D341Med (cell line): ENCODE measurements around the gene RSPH9.
A peak's percentile ranks its signal among the peaks of the same experiment; 100 is the strongest.
"Not testable (repeated sequence)": the region's sequence is repeated elsewhere in the genome, so short reads cannot be mapped to it uniquely, and the experiment has no call there.

Source experiments
- DNase-seq: peaks from one replicate; pipeline ENCODE4 v3.0.0; 2012; ENCODE audit warnings: low spot score

The RSPH9 gene

DNA sequence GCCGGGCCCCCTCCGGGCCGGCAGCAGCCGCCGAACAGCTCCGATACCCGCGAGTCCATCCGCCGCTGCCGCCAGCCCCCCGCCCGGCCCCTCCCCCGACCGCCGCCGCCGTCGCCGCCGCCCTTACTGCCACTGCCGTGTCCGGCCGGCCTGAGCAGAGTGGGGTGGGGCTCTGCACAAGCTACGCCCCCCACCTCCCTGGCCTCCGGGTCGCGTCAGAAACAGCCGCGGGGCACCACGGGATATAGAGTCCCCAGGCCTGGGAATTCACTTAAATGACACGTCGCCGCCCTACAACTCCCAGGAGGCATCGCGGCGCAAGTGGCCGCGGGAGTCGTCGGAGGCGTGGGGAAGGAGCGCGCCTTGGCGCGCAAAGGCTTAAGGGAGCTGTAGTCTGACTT lies 15.7 kb upstream of the RSPH9 start, which contains the start of gene GTPBP2:
Gene GTPBP2 (minus strand): TSS at position 161 of the 401 bp plus-strand sequence. CDS start 102 bp downstream, at position 59.
- DNase-seq, result peak; percentile 94

DNA sequence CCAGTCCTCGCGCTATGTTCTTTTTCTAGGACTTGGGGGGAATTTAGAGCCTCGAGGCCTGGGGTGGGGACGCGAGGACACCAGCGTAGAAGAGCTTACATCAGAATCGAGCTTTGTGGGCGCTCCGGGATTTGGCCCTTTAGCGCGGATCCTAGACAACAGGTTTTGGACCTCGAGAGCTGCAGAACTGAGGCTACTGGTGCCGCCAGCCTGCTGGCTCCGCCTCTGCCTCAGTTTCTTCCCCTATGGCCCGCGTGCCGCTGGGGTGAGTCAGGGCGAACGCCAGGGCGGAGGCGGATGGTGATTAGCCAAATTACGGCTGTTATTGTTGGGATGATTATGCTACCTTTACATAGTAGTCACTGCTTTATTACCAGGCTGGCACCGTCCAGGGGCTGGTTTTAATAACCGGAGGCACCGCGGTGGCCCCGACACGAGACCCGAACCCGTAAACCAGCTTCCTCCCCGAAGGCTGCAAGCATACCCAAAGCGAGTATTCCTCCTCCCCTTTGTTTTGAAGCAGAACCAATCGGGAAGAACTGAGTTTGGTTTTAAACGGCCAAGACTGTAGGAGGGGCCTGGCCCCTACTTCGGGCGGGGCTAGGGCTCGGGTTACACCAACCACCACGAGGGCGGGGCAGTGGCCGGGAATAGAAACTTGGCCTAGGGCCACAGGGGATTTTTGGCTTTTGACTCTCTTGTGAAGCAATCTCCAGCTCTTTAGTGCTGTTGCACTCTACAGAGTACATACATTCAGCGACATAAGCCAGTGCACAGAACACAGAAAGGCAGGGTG lies 15.1 kb upstream of the RSPH9 start:
- peak; percentile 94 for DNase-seq

- DNase-seq, result no peak
Observed at GRCh38 chr6:43630980-43631619, 13.7 kb upstream of the RSPH9 start.

GRCh38 chr6:43633002-43633401 lies 11.8 kb upstream of the RSPH9 start:
- DNase-seq, result not testable (repeated sequence)

GRCh38 chr6:43634702-43635303 lies 10.0 kb upstream of the RSPH9 start:
- peak; percentile 76 for DNase-seq

GRCh38 chr6:43635387-43636307 lies 9.2 kb upstream of the RSPH9 start, which contains the start of gene MAD2L1BP:
Gene MAD2L1BP (plus strand): TSS chr6:43635840. CDS start chr6:43635876, 36 bp downstream.
- DNase-seq, result peak; percentile 84

DNA sequence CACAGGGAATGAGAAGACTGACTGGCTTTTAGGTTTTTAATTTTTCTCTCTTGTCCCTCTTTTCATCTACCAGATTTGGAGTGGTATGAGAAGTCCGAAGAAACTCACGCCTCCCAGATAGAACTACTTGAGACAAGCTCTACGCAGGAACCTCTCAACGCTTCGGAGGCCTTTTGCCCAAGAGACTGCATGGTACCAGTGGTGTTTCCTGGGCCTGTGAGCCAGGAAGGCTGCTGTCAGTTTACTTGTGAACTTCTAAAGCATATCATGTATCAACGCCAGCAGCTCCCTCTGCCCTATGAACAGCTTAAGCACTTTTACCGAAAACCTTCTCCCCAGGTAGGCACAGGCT lies 8.6 kb upstream of the RSPH9 start:
- no peak for DNase-seq

DNA sequence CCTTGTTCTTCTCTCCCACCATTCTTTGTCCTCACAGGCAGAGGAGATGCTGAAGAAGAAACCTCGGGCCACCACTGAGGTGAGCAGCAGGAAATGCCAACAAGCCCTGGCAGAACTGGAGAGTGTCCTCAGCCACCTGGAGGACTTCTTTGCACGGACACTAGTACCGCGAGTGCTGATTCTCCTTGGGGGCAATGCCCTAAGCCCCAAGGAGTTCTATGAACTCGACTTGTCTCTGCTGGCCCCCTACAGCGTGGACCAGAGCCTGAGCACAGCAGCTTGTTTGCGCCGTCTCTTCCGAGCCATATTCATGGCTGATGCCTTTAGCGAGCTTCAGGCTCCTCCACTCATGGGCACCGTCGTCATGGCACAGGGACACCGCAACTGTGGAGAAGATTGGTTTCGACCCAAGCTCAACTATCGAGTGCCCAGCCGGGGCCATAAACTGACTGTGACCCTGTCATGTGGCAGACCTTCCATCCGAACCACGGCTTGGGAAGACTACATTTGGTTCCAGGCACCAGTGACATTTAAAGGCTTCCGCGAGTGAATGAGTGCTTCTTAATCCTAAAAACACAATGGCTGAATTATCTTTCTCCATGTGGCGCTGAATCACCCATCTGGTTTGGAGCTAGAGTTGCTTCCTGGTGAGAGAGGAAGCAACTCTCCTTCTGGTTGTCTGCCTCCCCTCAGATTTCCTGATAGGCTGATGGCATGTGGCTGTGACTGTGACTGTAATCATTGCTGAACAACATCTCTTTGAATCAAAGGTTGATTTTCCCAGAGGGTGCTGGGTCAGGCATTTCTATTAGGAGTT lies 4.6 kb upstream of the RSPH9 start:
- DNase-seq, result no peak

- no peak for DNase-seq
Observed at GRCh38 chr6:43645613-43645964, 753 bp downstream of the RSPH9 start.

- DNase-seq, result no peak
Observed at GRCh38 chr6:43647613-43648012, 2.8 kb downstream of the RSPH9 start.

- no peak for DNase-seq
Observed at GRCh38 chr6:43648248-43648647, 3.4 kb downstream of the RSPH9 start.

DNA sequence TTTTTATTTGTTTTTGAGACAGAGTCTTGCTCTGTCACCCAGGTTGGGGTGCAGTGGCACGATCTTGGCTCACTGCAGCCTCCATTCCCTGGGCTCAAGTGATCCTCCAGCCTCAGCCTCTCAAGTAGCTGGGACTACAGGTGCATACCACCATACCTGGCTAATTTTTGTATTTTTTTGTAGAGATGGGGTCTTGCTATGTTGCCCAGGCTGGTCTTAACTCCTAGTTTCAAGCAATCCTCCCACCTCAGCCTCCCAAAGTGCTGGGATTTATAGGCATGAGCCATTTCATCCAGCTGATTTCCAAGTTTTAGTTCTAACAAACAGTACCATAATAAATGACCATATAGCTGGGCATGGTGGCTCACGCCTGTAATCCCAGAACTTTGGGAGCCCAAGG lies 8.0 kb downstream of the RSPH9 start:
- not testable (repeated sequence) for DNase-seq

GRCh38 chr6:43657221-43657802 lies 12.5 kb downstream of the RSPH9 start:
- DNase-seq, result no peak

DNA sequence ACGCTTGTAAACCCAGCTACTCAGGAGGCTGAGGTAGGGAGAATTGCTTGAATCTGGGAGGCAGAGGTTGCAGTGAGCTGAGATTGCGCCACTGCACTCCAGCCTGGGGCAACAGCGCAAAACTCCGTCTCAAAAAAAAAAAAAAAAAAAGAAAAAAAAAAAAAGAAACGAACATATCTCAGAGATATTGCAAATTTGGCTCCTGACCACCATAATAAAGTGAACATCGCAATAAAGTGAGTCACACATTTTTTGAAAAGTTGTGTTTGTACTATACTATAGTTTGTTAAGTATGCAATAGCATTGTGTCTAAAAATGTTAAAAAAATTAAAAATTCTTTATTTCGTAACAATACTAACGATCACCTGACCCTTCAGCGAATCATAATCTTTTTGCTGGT lies 13.3 kb downstream of the RSPH9 start:
- DNase-seq, result no peak

DNA sequence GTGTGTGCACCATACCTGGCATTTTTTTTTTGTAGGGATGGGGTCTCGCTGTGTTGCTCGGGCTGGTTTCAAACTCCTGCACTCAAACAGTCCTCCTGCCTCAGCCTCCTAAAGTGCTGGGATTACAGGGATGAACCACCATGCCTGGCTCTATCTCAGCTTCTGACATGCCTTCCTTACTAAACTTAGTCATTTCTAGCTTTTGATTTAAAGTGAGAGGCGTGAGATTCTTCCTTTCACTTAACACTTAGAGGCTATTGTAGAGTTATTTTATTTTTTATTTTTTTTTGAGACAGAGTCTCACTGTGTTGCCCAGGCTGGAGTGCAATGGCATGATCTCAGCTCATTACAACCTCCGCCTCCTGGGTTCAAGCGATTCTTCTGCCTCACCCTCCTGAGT lies 18.1 kb downstream of the RSPH9 start:
- not testable (repeated sequence) for DNase-seq

DNA sequence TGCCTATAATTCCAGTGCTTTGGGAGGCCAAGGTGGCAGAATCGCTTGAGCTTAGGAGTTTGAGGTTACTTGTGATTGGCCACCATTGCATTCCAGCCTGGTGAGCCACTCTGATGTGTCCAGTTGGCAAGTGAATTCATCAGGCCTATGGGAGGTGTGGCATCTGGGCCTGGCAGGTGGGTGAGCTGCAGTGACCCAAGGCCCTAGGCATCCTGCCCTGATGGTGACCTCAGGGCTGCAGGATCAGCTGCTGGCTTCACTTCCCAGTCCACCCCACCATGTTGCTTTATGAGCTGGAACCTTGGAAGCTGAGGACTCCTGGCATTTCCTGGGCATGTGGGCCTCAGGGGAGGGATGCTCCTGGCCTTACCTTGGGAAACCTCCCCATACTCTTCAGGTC lies 20.5 kb downstream of the RSPH9 start:
- DNase-seq, result no peak

DNA sequence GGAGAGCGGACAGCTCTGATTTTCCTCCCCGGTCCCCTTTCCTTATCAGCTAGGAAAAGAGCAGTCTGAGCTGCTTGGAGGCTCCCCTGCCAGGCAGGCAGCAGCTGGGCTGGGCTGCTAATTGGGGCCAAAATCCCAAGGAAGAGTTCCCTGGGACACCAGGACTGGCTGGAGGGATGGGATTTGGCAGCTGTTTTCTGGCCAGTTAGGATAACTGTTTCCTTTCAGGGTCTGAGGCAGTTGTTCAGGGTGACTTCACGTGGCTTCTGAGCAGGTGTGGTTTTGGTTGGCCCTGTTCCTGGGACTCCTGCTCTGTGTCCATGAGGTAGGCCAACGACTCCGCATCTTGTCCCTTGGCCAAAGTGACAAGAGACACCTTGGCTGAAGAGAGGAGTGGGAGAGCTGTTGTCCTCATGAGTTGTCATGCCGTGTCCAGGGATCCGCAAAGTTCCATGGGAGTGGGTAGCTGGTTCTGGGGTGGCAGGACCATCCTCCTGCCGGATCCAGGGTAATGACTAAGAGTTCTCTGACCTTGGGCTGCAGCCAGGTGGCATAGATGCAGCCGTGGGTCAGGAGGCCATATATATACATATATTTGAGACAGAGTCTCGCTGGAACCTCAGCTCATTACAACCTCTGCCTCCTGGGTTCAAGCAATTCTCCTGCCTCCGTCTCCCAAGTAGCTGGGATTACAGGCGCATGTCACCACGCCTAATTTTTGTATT lies 21.5 kb downstream of the RSPH9 start:
- DNase-seq, result no peak

DNA sequence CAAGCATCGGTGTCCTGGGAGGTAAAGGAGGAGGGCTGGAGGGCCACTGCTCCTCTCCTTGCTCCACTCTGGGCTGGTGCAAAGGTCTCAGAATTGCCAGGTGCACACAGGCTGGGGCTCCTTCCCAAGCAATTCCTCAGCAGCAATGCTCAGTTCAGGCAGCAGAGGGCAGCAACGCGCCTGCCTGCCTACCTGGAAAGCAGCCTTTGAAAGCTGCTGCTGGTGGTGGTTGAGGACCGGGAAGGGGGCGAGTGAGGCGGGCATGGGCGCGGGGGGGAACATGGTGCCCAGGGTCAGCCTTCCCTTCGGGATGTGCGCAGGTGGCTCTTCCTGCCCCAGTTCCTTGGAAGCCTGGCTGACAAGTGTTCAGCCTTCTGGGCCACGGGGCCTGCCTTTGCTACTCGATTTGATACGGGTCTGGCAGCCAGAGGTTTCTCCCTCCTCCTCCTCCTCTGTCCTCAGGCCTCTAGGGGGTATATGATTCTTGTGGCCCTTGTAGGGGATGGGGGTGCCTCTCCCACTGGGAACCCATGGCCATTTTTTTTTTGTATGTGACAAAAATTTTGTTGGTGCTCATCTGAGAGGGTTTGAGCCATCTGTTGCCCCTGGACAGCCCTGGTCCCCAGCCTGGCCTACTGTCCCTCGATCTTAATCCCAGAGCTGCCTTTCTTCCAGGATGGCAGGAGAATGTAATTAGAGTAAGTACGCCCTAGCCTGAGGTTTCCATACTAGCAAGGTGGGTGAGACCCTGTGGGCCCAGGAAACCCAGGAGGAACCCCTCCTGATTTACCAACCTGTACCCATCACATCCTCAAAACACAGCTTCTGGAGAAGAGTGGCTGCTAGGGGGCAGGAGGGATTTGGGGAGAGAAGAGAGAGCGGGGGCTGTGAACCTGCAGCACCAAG lies 22.7 kb downstream of the RSPH9 start:
- peak; percentile 90 for DNase-seq
